K562 (cell line): ENCODE data around the gene LAIR1. TPM values are rescaled to one million over a fixed set of nuclear protein-coding genes. Genes with fewer than 3 reads are reported as not detected.

Experiments
- ATAC-seq: fragments of 200-7000 bp; cut with Tn5 transposase; 3 replicates; pipeline ENCODE4 v1.9.1; 2020; ENCODE audit warnings: moderate library complexity
- BruUV-seq: library from RNA; stranded (reverse); fragments of 400-500 nt; replicated peaks from 2 replicates; lab custom pipeline; 2021; lab: Mats Ljungman, UMichigan
- CTCF ChIA-PET: fragments of 300-600 bp; formaldehyde crosslinking; extraction: SDS; loops from one replicate; lab custom pipeline; 2021; ENCODE audit warnings: low intra/inter-chr PET ratio; lab: Yijun Ruan, JAX
- POLR2A ChIA-PET: fragments of 300-600, 350-650 bp; sonication (Branson Sonifier 250); formaldehyde crosslinking; extraction: SDS; loops from one replicate; lab custom pipeline; 2021; ENCODE audit warnings: antibody characterized with exemption, inconsistent platforms; lab: Yijun Ruan, JAX
- DNase-seq, 4 experiments: peaks; one replicate each; pipeline versions ENCODE4 v3.0.0 to v3.0.0-alpha.2; 2011 to 2018; ENCODE audit warnings: low spot score in 3 of 4, mixed read lengths in 3 of 4; ENCODE audit errors: extremely low read depth in 1 of 4
- FAIRE-seq: peaks from 2 replicates; lab custom pipeline; 2011; peaks lifted over from hg19 to GRCh38; lab: Jason Lieb, UNC
- H2AFZ ChIP-seq: 2 replicates; pipeline ENCODE4 v1.6.0; 2011; ENCODE audit warnings: low read depth, low read length, control low read depth, inconsistent platforms
- H3K27ac ChIP-seq: fragments of 200-600 bp; 3 replicates; pipeline ENCODE4 v1.8.0; 2011; ENCODE audit warnings: low read depth, mild to moderate bottlenecking, control low read depth, inconsistent platforms, low read length, moderate library complexity, mixed read lengths; ENCODE audit errors: extremely low read depth
- H3K27me3 ChIP-seq, 2 experiments: fragments of 300-600 bp in 1 of 2; 2 replicates in 1 of 2; 3 replicates in 1 of 2; pipeline versions ENCODE4 v1.6.0 to v1.8.0; 2011; ENCODE audit warnings: inconsistent platforms in 2 of 2, low read length in 2 of 2, mild to moderate bottlenecking in 1 of 2, mixed read lengths in 1 of 2, moderate library complexity in 1 of 2; ENCODE audit not compliant: control insufficient read depth in 2 of 2, insufficient read depth in 2 of 2
- H3K36me3 ChIP-seq: fragments of 300-600 bp; 3 replicates; pipeline ENCODE4 v1.8.0; 2011; ENCODE audit warnings: mild to moderate bottlenecking, low read length, inconsistent platforms; ENCODE audit not compliant: control insufficient read depth, insufficient read depth
- H3K4me1 ChIP-seq, 2 experiments: fragments of 200-600 bp in 1 of 2; replicated peaks in 1 of 2; 2 replicates in 1 of 2; 3 replicates in 1 of 2; pipeline versions ENCODE4 v1.5.1 to v1.8.0; 2011; ENCODE audit warnings: inconsistent platforms in 2 of 2, low read length in 2 of 2, mild to moderate bottlenecking in 1 of 2, mixed read lengths in 1 of 2, moderate library complexity in 1 of 2; ENCODE audit not compliant: control insufficient read depth in 2 of 2, insufficient read depth in 2 of 2
- H3K4me2 ChIP-seq: 2 replicates; pipeline ENCODE4 v1.6.1; 2011; ENCODE audit warnings: low read length, control low read depth, inconsistent platforms, mixed read lengths; ENCODE audit not compliant: insufficient read depth
- H3K4me3 ChIP-seq: fragments of 200-600 bp; sonication (generic), shearing (Covaris generic); 2 replicates; pipeline ENCODE4 v1.5.1; 2016; ENCODE audit warnings: control low read depth, inconsistent platforms
- H3K79me2 ChIP-seq: fragments of 200-600 bp; 3 replicates; pipeline ENCODE4 v1.8.0; 2011; ENCODE audit warnings: low read length, inconsistent platforms; ENCODE audit not compliant: control insufficient read depth, insufficient read depth
- H3K9ac ChIP-seq, 2 experiments: 2 replicates each; pipeline versions ENCODE4 v1.6.0 to v1.6.1; 2011; ENCODE audit warnings: low read depth in 2 of 2, low read length in 2 of 2, control low read depth in 1 of 2, inconsistent platforms in 1 of 2, mild to moderate bottlenecking in 1 of 2, mixed read lengths in 1 of 2; ENCODE audit not compliant: insufficient read depth in 1 of 2
- H3K9me1 ChIP-seq: one replicate; pipeline ENCODE4 v1.6.0; 2011; ENCODE audit warnings: inconsistent platforms, mild to moderate bottlenecking, low read length, moderate library complexity; ENCODE audit not compliant: control insufficient read depth, insufficient read depth
- H3K9me3 ChIP-seq: replicated peaks from 2 replicates; pipeline ENCODE4 v1.5.1; 2011; ENCODE audit warnings: low read depth, low read length, inconsistent platforms; ENCODE audit not compliant: control insufficient read depth, insufficient read depth
- H4K20me1 ChIP-seq: replicated peaks from 2 replicates; pipeline ENCODE4 v1.6.1; 2011; ENCODE audit warnings: low read length, inconsistent platforms, mixed read lengths; ENCODE audit not compliant: control insufficient read depth, insufficient read depth
- AFF4 ChIP-seq: sonication (generic); formaldehyde crosslinking; IDR thresholded peaks from 2 replicates; pipeline ENCODE4 v1.8.0; 2023; ENCODE audit warnings: mild to moderate bottlenecking, missing genetic modification reagents
- CBX1 ChIP-seq: sonication (generic); IDR thresholded peaks from 2 replicates; pipeline ENCODE4 v1.6.1; 2016; ENCODE audit warnings: antibody characterized with exemption, low read depth, mild to moderate bottlenecking
- CTCF ChIP-seq, 3 experiments: IDR thresholded peaks in 2 of 3; conservative IDR thresholded peaks in 1 of 3; 2 replicates each; pipeline ENCODE4 v1.5.1; 2011 to 2012; ENCODE audit warnings: low read length in 3 of 3, mild to moderate bottlenecking in 3 of 3, control low read depth in 2 of 3, improper control_type of control experiment in 1 of 3, inconsistent platforms in 1 of 3, low read depth in 1 of 3, mixed read lengths in 1 of 3, moderate library complexity in 1 of 3; ENCODE audit not compliant: insufficient read depth in 2 of 3
- DDX20 ChIP-seq: fragments of 450-650 bp; IDR thresholded peaks from 2 replicates; pipeline ENCODE4 v1.6.1; 2016; ENCODE audit warnings: missing genetic modification characterization, low read depth, mild to moderate bottlenecking, missing compliant biosample characterization, moderate library complexity
- MAZ ChIP-seq, 2 experiments: fragments of 450-650 bp in 1 of 2; sonication (generic) in 1 of 2; formaldehyde crosslinking; IDR thresholded peaks in 1 of 2; conservative IDR thresholded peaks in 1 of 2; 2 replicates each; pipeline versions ENCODE4 v1.4.0 to v1.5.0; 2020; ENCODE audit warnings: mild to moderate bottlenecking in 1 of 2, missing genetic modification reagents in 1 of 2
- MEIS2 ChIP-seq: fragments of 450-650 bp; IDR thresholded peaks from 2 replicates; pipeline ENCODE4 v1.6.1; 2014; ENCODE audit warnings: mild to moderate bottlenecking; ENCODE audit not compliant: partially characterized antibody
- NBN ChIP-seq: fragments of 450-650 bp; IDR thresholded peaks from 2 replicates; pipeline ENCODE4 v1.6.1; 2016; ENCODE audit warnings: low read depth, mild to moderate bottlenecking
- POLR2G ChIP-seq: fragments of 200-400 bp; formaldehyde crosslinking; IDR thresholded peaks from 2 replicates; pipeline ENCODE4 v1.6.1; 2017; ENCODE audit warnings: low read depth, mild to moderate bottlenecking, antibody characterized with exemption, low read length, moderate library complexity
- SRSF1 ChIP-seq: fragments of 200-400 bp; formaldehyde crosslinking; IDR thresholded peaks from 2 replicates; pipeline ENCODE4 v1.6.1; 2017; ENCODE audit warnings: mild to moderate bottlenecking, low read depth, low read length, moderate library complexity
- WGBS: fragments of 100-300 bp; shearing (Covaris generic); methylation state at CpG from one replicate; pipeline ENCODE4 v1.1.6; 2016; ENCODE audit warnings: low coverage, mixed read lengths; ENCODE audit not compliant: insufficient coverage; ENCODE audit errors: missing lambda C conversion rate; 5-methylcytosine and 5-hydroxymethylcytosine counted together
- in situ Hi-C: fragments of 300-500 bp; cut with MboI; formaldehyde crosslinking; loops from 4 replicates; pipeline ENCODE4 v1.15.0; 2018; ENCODE audit warnings: inconsistent platforms, mixed read lengths
- intact Hi-C: fragments of 100-400 bp; cut with micrococcal nuclease; formaldehyde crosslinking; loops from 2 replicates; pipeline ENCODE4 v1.14.2; 2022
- polyA plus RNA-seq, 8 experiments: library from polyadenylated mRNA; depleted of rRNA in 4 of 8; stranded (reverse) in 5 of 8; unstranded in 3 of 8; fragments of >200 nt; fragmentation: Nextera tagmentation in 2 of 8; fragmentation: Illumina TruSeq in 1 of 8; extraction: Ambion mirVana in 2 of 8; extraction: Trizol in 1 of 8; gene quantifications; 2 replicates each; pipeline versions ENCODE4 v1.2.1 to v1.2.3, GENCODE V29; 2011 to 2014; ENCODE audit warnings: inconsistent platforms in 1 of 8, missing spikeins in 1 of 8
- total RNA-seq, 7 experiments: library from RNA; depleted of rRNA in 6 of 7; stranded (reverse); fragments of >200 nt in 6 of 7; fragmentation: Illumina TruSeq in 2 of 7; extraction: Trizol in 2 of 7; gene quantifications; 2 replicates each; pipeline versions ENCODE4 v1.2.1 to v1.2.3, GENCODE V29; 2011 to 2021; ENCODE audit warnings: low replicate concordance in 1 of 7
- TF ChIP-seq, protein P1 (sequence below): IDR thresholded peaks from 2 replicates; pipeline ENCODE4 v1.6.1; 2011; ENCODE audit not compliant: insufficient read length; ENCODE audit errors: extremely low read depth

LAIR1 gene
- total and polyA plus RNA-seq, 9 of the 15 experiments (the other 6 are each of a cell fraction or from before 2014, with no cell fraction given): 0.12 to 0.54 (median 0.24) TPM; not detected in 6

GRCh38 chr19:54351474-54351873 is 13.3 kb downstream of the LAIR1 start:
- CTCF ChIA-PET: no interaction called here
- WGBS: 0% methylated on average over 2 of the region's 2 CpGs
- H3K9ac ChIP-seq: no peak overlapping the region
- intact Hi-C loops (no loop called here), in situ Hi-C loops (no loop called here)
- no TSS peak for BruUV-seq
- H3K9me1 ChIP-seq: no peaks in the 10 kb centered on the region
- H3K4me1 ChIP-seq: no peaks in the 10 kb centered on the region; a peak in 1 of 5 replicates
- no peak for TF ChIP-seq MEIS2
- TF ChIP-seq CBX1: no peak
- no peak for TF ChIP-seq AFF4 (CRISPR knock-in tag)
- TF ChIP-seq, protein P1, sequence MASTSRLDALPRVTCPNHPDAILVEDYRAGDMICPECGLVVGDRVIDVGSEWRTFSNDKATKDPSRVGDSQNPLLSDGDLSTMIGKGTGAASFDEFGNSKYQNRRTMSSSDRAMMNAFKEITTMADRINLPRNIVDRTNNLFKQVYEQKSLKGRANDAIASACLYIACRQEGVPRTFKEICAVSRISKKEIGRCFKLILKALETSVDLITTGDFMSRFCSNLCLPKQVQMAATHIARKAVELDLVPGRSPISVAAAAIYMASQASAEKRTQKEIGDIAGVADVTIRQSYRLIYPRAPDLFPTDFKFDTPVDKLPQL: no peak
- TF ChIP-seq DDX20 (tag): no peak
- TF ChIP-seq NBN: no peak
- TF ChIP-seq MAZ (CRISPR knock-in tag; conservative IDR thresholded peaks at IDR 0.05 in 1 of 2, IDR thresholded peaks at IDR 0.05 in 1 of 2): no peak
- no peak for TF ChIP-seq POLR2G
- no peak for TF ChIP-seq SRSF1
- TF ChIP-seq CTCF (IDR thresholded peaks at IDR 0.05 in 2 of 3, conservative IDR thresholded peaks at IDR 0.05 in 1 of 3; ENCODE audit: insufficient read depth in 2 of 3, low read depth in 1 of 3, low read length in 3 of 3): no peak
- no peaks in the 10 kb centered on the region for H3K9me3 ChIP-seq
- H3K36me3 ChIP-seq: no peaks in the 10 kb centered on the region
- H3K79me2 ChIP-seq: no peaks in the 10 kb centered on the region
- no peak overlapping the region for H3K4me3 ChIP-seq
- no peak overlapping the region for H3K27ac ChIP-seq
- no peak overlapping the region for H3K4me2 ChIP-seq
- no peak for ATAC-seq
- DNase-seq: no peak
- FAIRE-seq: no peak
- H2AFZ ChIP-seq: no peak overlapping the region
- no peaks in the 10 kb centered on the region for H4K20me1 ChIP-seq
- peaks cover 12 to 41% of the 10 kb centered on the region in 2 experiments; a peak in 4 of 5 replicates for H3K27me3 ChIP-seq
- POLR2A ChIA-PET: no interaction called here
